Measurements from ENCODE around the gene BEST4.
A peak's percentile ranks its signal among the peaks of the same experiment; 100 is the strongest.
"Not testable (repeated sequence)": the region's sequence is repeated elsewhere in the genome, so short reads cannot be mapped to it uniquely, and the experiment has no call there.

The BEST4 gene

GRCh38 chr1:44812822-44813543 is 25.0 kb upstream of the BEST4 start:
- in situ Hi-C loops (cut with HindIII; ENCODE audit: low pct_unique_long_range_greater_than_20kb, low sequenced_read_pairs): no loop called here
- no peak for DNase-seq (ENCODE audit: low read depth in 1 of 2, low spot score in 1 of 2)
- TF ChIP-seq JUND (IDR thresholded peaks at IDR 0.05; ENCODE audit: low read depth): no peak

- in situ Hi-C loops (cut with HindIII; ENCODE audit: low pct_unique_long_range_greater_than_20kb, low sequenced_read_pairs): no loop called here
- DNase-seq (ENCODE audit: low read depth in 1 of 2, low spot score in 1 of 2): no peak
- TF ChIP-seq JUND (IDR thresholded peaks at IDR 0.05; ENCODE audit: low read depth): no peak
Observed at GRCh38 chr1:44811234-44811633, 23.3 kb upstream of the BEST4 start.

GRCh38 chr1:44810762-44811105 is 22.8 kb upstream of the BEST4 start:
- DNase-seq (ENCODE audit: low read depth in 1 of 2, low spot score in 1 of 2); in situ Hi-C loops (cut with HindIII; ENCODE audit: low pct_unique_long_range_greater_than_20kb, low sequenced_read_pairs): not testable (repeated sequence)

- peak; percentile 63 to 91 for DNase-seq (ENCODE audit: low read depth in 1 of 2, low spot score in 1 of 2)
- in situ Hi-C loops (cut with HindIII; ENCODE audit: low pct_unique_long_range_greater_than_20kb, low sequenced_read_pairs): no loop called here
- TF ChIP-seq JUND (IDR thresholded peaks at IDR 0.05; ENCODE audit: low read depth): no peak
Observed at GRCh38 chr1:44810101-44810761, 22.3 kb upstream of the BEST4 start.

- TF ChIP-seq JUND (IDR thresholded peaks at IDR 0.05; ENCODE audit: low read depth): no peak
- no peak for DNase-seq (ENCODE audit: low read depth in 1 of 2, low spot score in 1 of 2)
- in situ Hi-C loops (cut with HindIII; ENCODE audit: low pct_unique_long_range_greater_than_20kb, low sequenced_read_pairs): no loop called here
Observed at GRCh38 chr1:44808938-44809917, 21.3 kb upstream of the BEST4 start.

- TF ChIP-seq JUND (IDR thresholded peaks at IDR 0.05; ENCODE audit: low read depth): no peak
- DNase-seq (ENCODE audit: low read depth in 1 of 2, low spot score in 1 of 2): no peak
- in situ Hi-C loops (cut with HindIII; ENCODE audit: low pct_unique_long_range_greater_than_20kb, low sequenced_read_pairs): no loop called here
Observed at GRCh38 chr1:44808063-44808937, 20.3 kb upstream of the BEST4 start, which contains the start of gene BTBD19. Gene BTBD19, plus strand, starts transcription at chr1:44808523. Its CDS starts 298 bp downstream, at chr1:44808821.

GRCh38 chr1:44807364-44808062 is 19.5 kb upstream of the BEST4 start:
- TF ChIP-seq JUND (IDR thresholded peaks at IDR 0.05; ENCODE audit: low read depth): no peak
- DNase-seq (ENCODE audit: low read depth in 1 of 2, low spot score in 1 of 2): peak; percentile 66 to 82
- in situ Hi-C loops (cut with HindIII; ENCODE audit: low pct_unique_long_range_greater_than_20kb, low sequenced_read_pairs): no loop called here

- DNase-seq (ENCODE audit: low read depth in 1 of 2, low spot score in 1 of 2): no peak
- in situ Hi-C loops (cut with HindIII; ENCODE audit: low pct_unique_long_range_greater_than_20kb, low sequenced_read_pairs): no loop called here
- TF ChIP-seq JUND (IDR thresholded peaks at IDR 0.05; ENCODE audit: low read depth): no peak
Observed at GRCh38 chr1:44806704-44807363, 18.9 kb upstream of the BEST4 start, which contains the start of gene DYNLT4. Gene DYNLT4, minus strand, starts transcription at chr1:44807351. Its CDS starts 683 bp downstream, at chr1:44806668.

- in situ Hi-C loops (cut with HindIII; ENCODE audit: low pct_unique_long_range_greater_than_20kb, low sequenced_read_pairs): no loop called here
- TF ChIP-seq JUND (IDR thresholded peaks at IDR 0.05; ENCODE audit: low read depth): no peak
- DNase-seq (ENCODE audit: low read depth in 1 of 2, low spot score in 1 of 2): no peak
Observed at GRCh38 chr1:44806025-44806703, 18.2 kb upstream of the BEST4 start.

- in situ Hi-C loops (cut with HindIII; ENCODE audit: low pct_unique_long_range_greater_than_20kb, low sequenced_read_pairs): no loop called here
- TF ChIP-seq JUND (IDR thresholded peaks at IDR 0.05; ENCODE audit: low read depth): no peak
- no peak for DNase-seq (ENCODE audit: low read depth in 1 of 2, low spot score in 1 of 2)
Observed at GRCh38 chr1:44805311-44806024, 17.5 kb upstream of the BEST4 start.

All from T47D (cell line).